H1 (cell line): ENCODE results near the gene RAB11FIP5. TPM values are rescaled to one million over a fixed set of nuclear protein-coding genes. Genes with fewer than 3 reads are reported as not detected.

ENCODE experiments used
- CHD7 ChIP-seq: fragments of 300-600 bp; sonication (generic); IDR thresholded peaks from 2 replicates; pipeline ENCODE4 v1.7.1; 2012; ENCODE audit warnings: low read length, moderate library complexity, mild to moderate bottlenecking, inconsistent platforms; ENCODE audit not compliant: insufficient replicate concordance
- GABPA ChIP-seq: IDR thresholded peaks from 2 replicates; pipeline ENCODE4 v1.6.1; 2011; ENCODE audit warnings: mild to moderate bottlenecking, low read length, moderate library complexity, borderline replicate concordance; ENCODE audit not compliant: insufficient read depth
- POLR2A ChIP-seq, 2 experiments: IDR thresholded peaks; 1 replicate in 1 of 2; 2 replicates in 1 of 2; pipeline ENCODE4 v1.6.1; 2011; ENCODE audit warnings: low read depth in 2 of 2, low read length in 2 of 2, mild to moderate bottlenecking in 2 of 2; ENCODE audit errors: control extremely low read depth in 1 of 2
- RFX5 ChIP-seq: IDR thresholded peaks from 2 replicates; pipeline ENCODE4 v1.6.1; 2011; ENCODE audit warnings: low read depth, low read length, improper control_type of control experiment, borderline replicate concordance
- SIN3A ChIP-seq, 2 experiments: IDR thresholded peaks in 1 of 2; conservative IDR thresholded peaks in 1 of 2; 2 replicates each; pipeline ENCODE4 v1.6.1; 2011 to 2012; ENCODE audit warnings: low read length in 2 of 2, improper control_type of control experiment in 1 of 2, low read depth in 1 of 2, mild to moderate bottlenecking in 1 of 2
- SRF ChIP-seq: IDR thresholded peaks from 2 replicates; pipeline ENCODE4 v1.6.1; 2011; ENCODE audit warnings: mild to moderate bottlenecking, low read depth, low read length, moderate library complexity
- TCF12 ChIP-seq: IDR thresholded peaks from 2 replicates; pipeline ENCODE4 v1.6.1; 2011; ENCODE audit warnings: low read depth, mild to moderate bottlenecking, low read length
- polyA plus RNA-seq, 7 experiments: library from polyadenylated mRNA; depleted of rRNA in 3 of 7; stranded (reverse) in 5 of 7; unstranded in 2 of 7; fragments of >200 nt in 5 of 7; fragments of 200-250 nt in 2 of 7; gene quantifications; 1 replicate in 5 of 7; 2 replicates in 1 of 7; 4 replicates in 1 of 7; pipeline versions ENCODE4 v1.2.1 to v1.2.3, GENCODE V29; 2011 to 2013; ENCODE audit warnings: missing spikeins in 2 of 7, mixed read lengths in 2 of 7
- total RNA-seq: library from RNA; stranded (reverse); fragmentation: NEBNext Ultra II Directional; extraction: Animal tissue kit (Norgen Biotek cat#: 25700); gene quantifications from 2 replicates; pipeline ENCODE4 v1.2.1, GENCODE V29; 2021

The RAB11FIP5 gene
- total and polyA plus RNA-seq, 2 of the 8 experiments (the other 6 are each of a cell fraction or from before 2014, with no cell fraction given), result 6.3 to 17.0 TPM

- TF ChIP-seq CHD7 (no peak), RFX5 (no peak), SIN3A (conservative IDR thresholded peaks at IDR 0.05 in 1 of 2, IDR thresholded peaks at IDR 0.05 in 1 of 2; ENCODE audit: low read depth in 1 of 2, low read length in 2 of 2) (0 out of 4 replicates have a peak, but pooled peaks of 1 of the 2 experiments have one; percentile 40), SRF (no peak), GABPA (0 out of 2 replicates have a peak, but pooled peaks have one; percentile 16), POLR2A (IDR thresholded peaks at IDR 0.05; ENCODE audit: control extremely low read depth in 1 of 2, low read depth in 2 of 2, low read length in 2 of 2) (peak in 1 of 2 experiments; percentile 93; a peak in 2 of 3 replicates), TCF12 (no peak)
Measured at GRCh38 chr2:73071360-73072128, 41.2 kb downstream of the RAB11FIP5 start, which contains the start of gene SFXN5 (continued).
